ENCODE data around the gene WDR90. TPM values are rescaled to one million over a fixed set of nuclear protein-coding genes. Genes with fewer than 3 reads are reported as not detected.

The WDR90 gene
- polyA plus RNA-seq, 2 of the 4 experiments (the other 2 are of a cell fraction): 6.5 to 30.7 TPM

DNA sequence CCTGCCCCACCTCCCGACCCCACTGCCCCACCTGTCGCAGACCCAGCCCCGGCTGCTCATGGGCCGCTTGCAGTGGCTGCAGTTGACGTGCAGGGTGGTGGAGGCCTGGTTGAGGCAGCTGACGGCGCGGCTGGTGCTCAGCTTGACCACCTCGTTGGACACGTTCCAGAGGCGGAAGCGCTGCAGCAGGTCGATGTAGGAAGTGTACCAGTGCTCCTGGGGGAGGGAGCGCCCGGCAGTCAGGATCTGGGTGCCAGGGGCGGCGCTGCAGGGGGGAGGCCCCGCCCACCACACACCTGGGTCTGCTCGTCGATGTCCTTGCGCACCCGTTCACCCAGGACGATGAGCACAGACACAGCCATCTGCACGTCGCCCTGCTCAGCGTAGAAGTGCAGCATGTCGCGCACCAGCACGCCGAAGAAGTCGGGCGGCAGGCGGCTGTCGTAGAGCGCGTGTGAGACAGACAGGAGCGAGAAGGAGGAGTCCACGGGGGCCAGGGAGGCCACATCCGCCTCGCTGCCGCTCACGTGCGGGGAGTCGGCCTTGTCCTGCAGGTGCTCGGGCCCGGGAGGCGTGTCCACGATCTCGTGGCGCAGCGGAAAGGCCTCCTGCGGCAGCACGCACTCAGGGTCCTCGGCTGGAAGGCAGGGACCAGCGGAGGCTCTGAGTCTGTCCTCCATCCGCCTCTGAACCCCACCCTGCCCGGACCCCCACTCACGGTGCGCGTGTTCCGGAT lies 36.0 kb downstream of the WDR90 start:
- H3K4me1 ChIP-seq: peaks cover 37% of the 10 kb centered on the region

DNA sequence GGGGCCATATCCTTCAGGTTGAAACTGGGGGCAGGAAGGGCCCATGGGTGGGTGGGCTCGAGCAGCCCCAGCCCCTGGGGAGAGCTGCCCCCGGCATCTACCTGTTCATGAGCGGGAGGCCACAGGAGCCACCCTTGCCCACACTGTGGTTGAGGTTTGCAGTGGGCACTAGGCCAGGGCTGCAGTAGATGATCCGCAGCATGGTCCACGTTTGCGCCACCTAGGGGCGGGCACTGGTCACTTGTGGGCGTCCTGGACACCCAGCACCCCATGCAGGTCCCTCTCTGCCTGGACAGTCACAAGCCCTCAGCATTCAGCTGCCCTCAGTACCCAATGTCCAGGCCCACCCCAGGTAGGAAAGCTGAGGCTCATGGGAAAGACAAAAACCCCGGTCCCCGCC lies 36.8 kb downstream of the WDR90 start:
- FAIRE-seq (no peak), DNase-seq (ENCODE audit: low read depth in 1 of 2, low spot score in 1 of 2) (peak in 1 of 2 experiments; percentile 81), ATAC-seq (peak; percentile 5 to 53; a peak in 3 of 6 replicates)
- Histone ChIP-seq H3K4me1 (peaks cover 37% of the 10 kb centered on the region), H3K4me2 (no peak overlapping the region), H3K4me3 (no peak overlapping the region), H3K27ac (no peak overlapping the region), H3K9me3 (no peaks in the 10 kb centered on the region)
- POLR2A ChIA-PET: interaction anchor here (1.7 kb wide), 1 partner anchor 9 kb away, joined by 6 read pairs; no protein-coding TSS in a partner anchor
- WGBS (ENCODE audit: missing lambda C conversion rate): 32% methylated on average over 9 of the region's 10 CpGs
- TF ChIP-seq, protein P1, sequence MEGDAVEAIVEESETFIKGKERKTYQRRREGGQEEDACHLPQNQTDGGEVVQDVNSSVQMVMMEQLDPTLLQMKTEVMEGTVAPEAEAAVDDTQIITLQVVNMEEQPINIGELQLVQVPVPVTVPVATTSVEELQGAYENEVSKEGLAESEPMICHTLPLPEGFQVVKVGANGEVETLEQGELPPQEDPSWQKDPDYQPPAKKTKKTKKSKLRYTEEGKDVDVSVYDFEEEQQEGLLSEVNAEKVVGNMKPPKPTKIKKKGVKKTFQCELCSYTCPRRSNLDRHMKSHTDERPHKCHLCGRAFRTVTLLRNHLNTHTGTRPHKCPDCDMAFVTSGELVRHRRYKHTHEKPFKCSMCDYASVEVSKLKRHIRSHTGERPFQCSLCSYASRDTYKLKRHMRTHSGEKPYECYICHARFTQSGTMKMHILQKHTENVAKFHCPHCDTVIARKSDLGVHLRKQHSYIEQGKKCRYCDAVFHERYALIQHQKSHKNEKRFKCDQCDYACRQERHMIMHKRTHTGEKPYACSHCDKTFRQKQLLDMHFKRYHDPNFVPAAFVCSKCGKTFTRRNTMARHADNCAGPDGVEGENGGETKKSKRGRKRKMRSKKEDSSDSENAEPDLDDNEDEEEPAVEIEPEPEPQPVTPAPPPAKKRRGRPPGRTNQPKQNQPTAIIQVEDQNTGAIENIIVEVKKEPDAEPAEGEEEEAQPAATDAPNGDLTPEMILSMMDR (IDR thresholded peaks at IDR 0.05): peak; percentile 60; the same call in 2 of the 3 replicates
- TF ChIP-seq, protein P2, sequence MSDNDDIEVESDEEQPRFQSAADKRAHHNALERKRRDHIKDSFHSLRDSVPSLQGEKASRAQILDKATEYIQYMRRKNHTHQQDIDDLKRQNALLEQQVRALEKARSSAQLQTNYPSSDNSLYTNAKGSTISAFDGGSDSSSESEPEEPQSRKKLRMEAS (IDR thresholded peaks at IDR 0.05): peak; percentile 48; the same call in 1 of the 2 replicates
- TF ChIP-seq SREBF2 (IDR thresholded peaks at IDR 0.05) (no peak), ZFP36 (IDR thresholded peaks at IDR 0.05; ENCODE audit: borderline replicate concordance, partially characterized antibody) (no peak)
- CTCF ChIA-PET: interaction anchor here (0.7 to 4.8 kb wide), 17 partner anchors 9 to 99 kb away, joined by 3 to 32 read pairs (median 6); partner anchors contain the start of genes METRN, RHBDL1 and RHOT2

More for the DNA sequence above, 36.0 kb downstream of the WDR90 start:
- no peak for ATAC-seq
- FAIRE-seq: no peak
- 94% methylated on average over 49 of the region's 61 CpGs for WGBS (ENCODE audit: missing lambda C conversion rate)
- Histone ChIP-seq H3K9me3 (no peaks in the 10 kb centered on the region), H3K27ac (peak overlapping the region; percentile 91 to 93), H3K4me3 (peak overlapping the region; percentile 76), H3K4me2 (peak overlapping the region; percentile 93)
- DNase-seq (ENCODE audit: low read depth in 1 of 2, low spot score in 1 of 2): no peak
- POLR2A ChIA-PET: interaction anchor here (1.7 kb wide), 1 partner anchor 10 kb away, joined by 6 read pairs; no protein-coding TSS in a partner anchor
- CTCF ChIA-PET: interaction anchor here (0.8 to 4.8 kb wide), 3 partner anchors 18 to 27 kb away, joined by 3 to 32 read pairs (median 11); partner anchors contain the start of gene RHOT2
- TF ChIP-seq ZC3H11A (IDR thresholded peaks at IDR 0.05) (no peak), NFE2L2 (conservative IDR thresholded peaks at IDR 0.05; ENCODE audit: low read length) (no peak), JUN (IDR thresholded peaks at IDR 0.05) (no peak; a peak in 1 of 5 replicates), HOXB5 (CRISPR knock-in tag; IDR thresholded peaks at IDR 0.05) (no peak), SREBF2 (IDR thresholded peaks at IDR 0.05) (no peak), POLR2A (IDR thresholded peaks at IDR 0.05; ENCODE audit: low read length) (no peak), MYC (IDR thresholded peaks at IDR 0.05; ENCODE audit: borderline replicate concordance, low read length) (no peak), FOSL2 (IDR thresholded peaks at IDR 0.05) (no peak), FOSL2 (CRISPR knock-in tag; IDR thresholded peaks at IDR 0.05) (no peak), EHF (CRISPR knock-in tag; IDR thresholded peaks at IDR 0.05) (no peak), RFX5 (IDR thresholded peaks at IDR 0.05) (no peak), EP300 (IDR thresholded peaks at IDR 0.05) (no peak), TFCP2L1 (CRISPR knock-in tag; IDR thresholded peaks at IDR 0.05) (no peak), RARB (CRISPR knock-in tag; IDR thresholded peaks at IDR 0.05) (no peak), JUNB (IDR thresholded peaks at IDR 0.05) (no peak)
- TF ChIP-seq, protein P3, sequence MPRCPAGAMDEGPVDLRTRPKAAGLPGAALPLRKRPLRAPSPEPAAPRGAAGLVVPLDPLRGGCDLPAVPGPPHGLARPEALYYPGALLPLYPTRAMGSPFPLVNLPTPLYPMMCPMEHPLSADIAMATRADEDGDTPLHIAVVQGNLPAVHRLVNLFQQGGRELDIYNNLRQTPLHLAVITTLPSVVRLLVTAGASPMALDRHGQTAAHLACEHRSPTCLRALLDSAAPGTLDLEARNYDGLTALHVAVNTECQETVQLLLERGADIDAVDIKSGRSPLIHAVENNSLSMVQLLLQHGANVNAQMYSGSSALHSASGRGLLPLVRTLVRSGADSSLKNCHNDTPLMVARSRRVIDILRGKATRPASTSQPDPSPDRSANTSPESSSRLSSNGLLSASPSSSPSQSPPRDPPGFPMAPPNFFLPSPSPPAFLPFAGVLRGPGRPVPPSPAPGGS (IDR thresholded peaks at IDR 0.05): no peak
- TF ChIP-seq, protein P4, sequence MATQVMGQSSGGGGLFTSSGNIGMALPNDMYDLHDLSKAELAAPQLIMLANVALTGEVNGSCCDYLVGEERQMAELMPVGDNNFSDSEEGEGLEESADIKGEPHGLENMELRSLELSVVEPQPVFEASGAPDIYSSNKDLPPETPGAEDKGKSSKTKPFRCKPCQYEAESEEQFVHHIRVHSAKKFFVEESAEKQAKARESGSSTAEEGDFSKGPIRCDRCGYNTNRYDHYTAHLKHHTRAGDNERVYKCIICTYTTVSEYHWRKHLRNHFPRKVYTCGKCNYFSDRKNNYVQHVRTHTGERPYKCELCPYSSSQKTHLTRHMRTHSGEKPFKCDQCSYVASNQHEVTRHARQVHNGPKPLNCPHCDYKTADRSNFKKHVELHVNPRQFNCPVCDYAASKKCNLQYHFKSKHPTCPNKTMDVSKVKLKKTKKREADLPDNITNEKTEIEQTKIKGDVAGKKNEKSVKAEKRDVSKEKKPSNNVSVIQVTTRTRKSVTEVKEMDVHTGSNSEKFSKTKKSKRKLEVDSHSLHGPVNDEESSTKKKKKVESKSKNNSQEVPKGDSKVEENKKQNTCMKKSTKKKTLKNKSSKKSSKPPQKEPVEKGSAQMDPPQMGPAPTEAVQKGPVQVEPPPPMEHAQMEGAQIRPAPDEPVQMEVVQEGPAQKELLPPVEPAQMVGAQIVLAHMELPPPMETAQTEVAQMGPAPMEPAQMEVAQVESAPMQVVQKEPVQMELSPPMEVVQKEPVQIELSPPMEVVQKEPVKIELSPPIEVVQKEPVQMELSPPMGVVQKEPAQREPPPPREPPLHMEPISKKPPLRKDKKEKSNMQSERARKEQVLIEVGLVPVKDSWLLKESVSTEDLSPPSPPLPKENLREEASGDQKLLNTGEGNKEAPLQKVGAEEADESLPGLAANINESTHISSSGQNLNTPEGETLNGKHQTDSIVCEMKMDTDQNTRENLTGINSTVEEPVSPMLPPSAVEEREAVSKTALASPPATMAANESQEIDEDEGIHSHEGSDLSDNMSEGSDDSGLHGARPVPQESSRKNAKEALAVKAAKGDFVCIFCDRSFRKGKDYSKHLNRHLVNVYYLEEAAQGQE (IDR thresholded peaks at IDR 0.05): no peak
- TF ChIP-seq, protein P1 (IDR thresholded peaks at IDR 0.05): no peak
- TF ChIP-seq, protein P5, sequence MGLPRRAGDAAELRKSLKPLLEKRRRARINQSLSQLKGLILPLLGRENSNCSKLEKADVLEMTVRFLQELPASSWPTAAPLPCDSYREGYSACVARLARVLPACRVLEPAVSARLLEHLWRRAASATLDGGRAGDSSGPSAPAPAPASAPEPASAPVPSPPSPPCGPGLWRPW (IDR thresholded peaks at IDR 0.05): no peak
- TF ChIP-seq, protein P6, sequence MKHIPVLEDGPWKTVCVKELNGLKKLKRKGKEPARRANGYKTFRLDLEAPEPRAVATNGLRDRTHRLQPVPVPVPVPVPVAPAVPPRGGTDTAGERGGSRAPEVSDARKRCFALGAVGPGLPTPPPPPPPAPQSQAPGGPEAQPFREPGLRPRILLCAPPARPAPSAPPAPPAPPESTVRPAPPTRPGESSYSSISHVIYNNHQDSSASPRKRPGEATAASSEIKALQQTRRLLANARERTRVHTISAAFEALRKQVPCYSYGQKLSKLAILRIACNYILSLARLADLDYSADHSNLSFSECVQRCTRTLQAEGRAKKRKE (CRISPR knock-in tag; IDR thresholded peaks at IDR 0.05; ENCODE audit: low read depth): no peak
